HCT116 (cell line): ENCODE measurements around the gene CD248. TPM values are rescaled to one million over a fixed set of nuclear protein-coding genes. Genes with fewer than 3 reads are reported as not detected.
"Not testable (repeated sequence)": the region's sequence is repeated elsewhere in the genome, so short reads cannot be mapped to it uniquely, and the experiment has no call there.

Experiments
- ATAC-seq: fragments of 200-7000 bp; cut with Tn5 transposase; 2 replicates; pipeline ENCODE4 v1.9.1; 2020; ENCODE audit warnings: mild to moderate bottlenecking, moderate library complexity
- BruUV-seq: library from RNA; stranded (reverse); fragments of 400-500 nt; replicated peaks from 2 replicates; lab custom pipeline; 2021; lab: Mats Ljungman, UMichigan
- CTCF ChIA-PET: fragments of 300-600 bp; sonication (Branson Sonifier 250); formaldehyde crosslinking; loops from one replicate; lab custom pipeline; 2021; ENCODE audit warnings: antibody characterized with exemption; lab: Charles Lee
- POLR2A ChIA-PET: fragments of 300-600, 350-600 bp; sonication (Branson Sonifier 250); formaldehyde crosslinking; loops from one replicate; lab custom pipeline; 2021; ENCODE audit warnings: antibody characterized with exemption; lab: Charles Lee
- RAD21 ChIA-PET, 2 experiments: fragments of 300-600 bp; sonication (Branson Sonifier 250); formaldehyde crosslinking; loops; one replicate each; lab custom pipeline; 2023; ENCODE audit warnings: low total read pairs in 2 of 2; ENCODE audit not compliant: uncharacterized antibody in 2 of 2, unreplicated experiment in 2 of 2, low non-redundant PET in 1 of 2; lab: Charles Lee
- DNase-seq: peaks from one replicate; pipeline ENCODE4 v3.0.0-alpha.2; 2010; ENCODE audit warnings: low read depth, low spot score
- H2AFZ ChIP-seq: fragments of 200-600 bp; shearing (Covaris generic), sonication (generic); 2 replicates; pipeline ENCODE4 v1.6.1; 2017; ENCODE audit warnings: low read depth, mixed run types, mixed read lengths, antibody characterized with exemption, low read length; ENCODE audit not compliant: poor library complexity, severe bottlenecking
- H3K27ac ChIP-seq: 2 replicates; pipeline ENCODE4 v1.5.1; 2012; ENCODE audit warnings: low read depth, low read length
- H3K27me3 ChIP-seq: fragments of 200-600 bp; sonication (generic); 2 replicates; pipeline ENCODE4 v1.6.1; 2016; ENCODE audit warnings: mixed run types, low read length, mixed read lengths; ENCODE audit not compliant: insufficient read depth
- H3K36me3 ChIP-seq, 2 experiments: fragments of 200-500 bp in 1 of 2; fragments of 200-600 bp in 1 of 2; sonication (Bioruptor generic) in 1 of 2; sonication (generic) in 1 of 2; 2 replicates each; pipeline versions ENCODE4 v1.5.1 to v1.6.1; 2014 to 2016; ENCODE audit warnings: low read length in 2 of 2, inconsistent platforms in 1 of 2, mixed read lengths in 1 of 2, mixed run types in 1 of 2; ENCODE audit not compliant: insufficient read depth in 2 of 2, control insufficient read depth in 1 of 2
- H3K4me1 ChIP-seq, 2 experiments: fragments of 200-600 bp in 1 of 2; sonication (generic) in 1 of 2; 2 replicates each; pipeline versions ENCODE4 v1.5.1 to v1.6.1; 2012 to 2017; ENCODE audit warnings: low read length in 2 of 2, inconsistent platforms in 1 of 2, mild to moderate bottlenecking in 1 of 2, mixed read lengths in 1 of 2, mixed run types in 1 of 2, moderate library complexity in 1 of 2; ENCODE audit not compliant: insufficient read depth in 2 of 2, control insufficient read depth in 1 of 2
- H3K4me2 ChIP-seq: fragments of 200-600 bp; sonication (generic); 2 replicates; pipeline ENCODE4 v1.6.1; 2017; ENCODE audit warnings: mixed run types, low read length, mixed read lengths
- H3K4me3 ChIP-seq, 2 experiments: fragments of 200-600 bp in 1 of 2; sonication (generic) in 1 of 2; replicated peaks in 1 of 2; 2 replicates each; pipeline ENCODE4 v1.5.1; 2011 to 2016; ENCODE audit warnings: low read length in 2 of 2, control low read depth in 1 of 2, low read depth in 1 of 2, mild to moderate bottlenecking in 1 of 2, mixed read lengths in 1 of 2, mixed run types in 1 of 2
- H3K79me2 ChIP-seq: fragments of 200-600 bp; sonication (generic); 2 replicates; pipeline ENCODE4 v1.6.1; 2017; ENCODE audit warnings: mild to moderate bottlenecking, mixed run types, low read length, moderate library complexity, mixed read lengths; ENCODE audit not compliant: insufficient read depth
- H3K9ac ChIP-seq: fragments of 200-600 bp; sonication (generic); 2 replicates; pipeline ENCODE4 v1.6.1; 2016; ENCODE audit warnings: low read length, mixed read lengths
- H3K9me2 ChIP-seq: fragments of 200-600 bp; sonication (generic), shearing (Covaris generic); 2 replicates; pipeline ENCODE4 v1.6.1; 2017; ENCODE audit warnings: mixed run types, mild to moderate bottlenecking, moderate library complexity; ENCODE audit not compliant: insufficient read depth
- H3K9me3 ChIP-seq, 2 experiments: fragments of 200-500 bp in 1 of 2; fragments of 200-600 bp in 1 of 2; sonication (Bioruptor generic) in 1 of 2; sonication (generic) in 1 of 2; 2 replicates each; pipeline ENCODE4 v1.6.1; 2014 to 2017; ENCODE audit warnings: low read length in 2 of 2, mixed read lengths in 2 of 2, inconsistent platforms in 1 of 2, low read depth in 1 of 2, mild to moderate bottlenecking in 1 of 2, mixed run types in 1 of 2, moderate library complexity in 1 of 2; ENCODE audit not compliant: control insufficient read depth in 1 of 2, insufficient read depth in 1 of 2
- H4K20me1 ChIP-seq: fragments of 200-600 bp; sonication (generic), shearing (Covaris generic); 2 replicates; pipeline ENCODE4 v1.6.1; 2017; ENCODE audit warnings: mixed run types, mild to moderate bottlenecking, moderate library complexity; ENCODE audit not compliant: insufficient read depth
- ELF1 ChIP-seq: IDR thresholded peaks from 2 replicates; pipeline ENCODE4 v1.6.1; 2012; ENCODE audit warnings: low read depth, borderline replicate concordance
- EZH2phosphoT487 ChIP-seq: fragments of 200-600 bp; IDR thresholded peaks from 2 replicates; pipeline ENCODE4 v1.6.1; 2018; ENCODE audit warnings: antibody characterized with exemption, borderline replicate concordance
- JUND ChIP-seq: IDR thresholded peaks from 2 replicates; pipeline ENCODE4 v1.6.1; 2012
- POLR2A ChIP-seq: IDR thresholded peaks from 2 replicates; pipeline ENCODE4 v1.7.0; 2011; ENCODE audit warnings: borderline replicate concordance; ENCODE audit not compliant: insufficient read depth, insufficient read length; ENCODE audit errors: extremely low read depth
- SIN3A ChIP-seq: IDR thresholded peaks from 2 replicates; pipeline ENCODE4 v1.6.1; 2012; ENCODE audit warnings: low read depth
- SP1 ChIP-seq: IDR thresholded peaks from 2 replicates; pipeline ENCODE4 v1.6.1; 2012; ENCODE audit warnings: low read depth
- TCF7L2 ChIP-seq: IDR thresholded peaks from 2 replicates; pipeline ENCODE4 v1.7.0; 2011; ENCODE audit warnings: borderline replicate concordance, inconsistent platforms; ENCODE audit not compliant: insufficient read depth, insufficient read length; ENCODE audit errors: extremely low read depth
- YY1 ChIP-seq: IDR thresholded peaks from 2 replicates; pipeline ENCODE4 v1.6.1; 2011; ENCODE audit warnings: low read length, low read depth, moderate library complexity, mild to moderate bottlenecking; ENCODE audit not compliant: insufficient replicate concordance; ENCODE audit errors: extremely low read depth
- ZFX ChIP-seq: fragments of 450-650 bp; IDR thresholded peaks from 2 replicates; pipeline ENCODE4 v1.6.1; 2017
- intact Hi-C: fragments of 100-400 bp; cut with micrococcal nuclease; formaldehyde crosslinking; loops from 2 replicates; pipeline ENCODE4 v1.10.0; 2022
- total RNA-seq: library from RNA; stranded (reverse); gene quantifications from one replicate; pipeline ENCODE4 v1.2.1, GENCODE V29; 2021; ENCODE audit not compliant: unreplicated experiment
- TF ChIP-seq, protein P1 (sequence below): IDR thresholded peaks from 2 replicates; pipeline ENCODE4 v1.6.1; 2012
- TF ChIP-seq, protein P2 (sequence below), 3 experiments: fragments of 200-600 bp in 1 of 3; sonication (generic) in 1 of 3; IDR thresholded peaks in 2 of 3; conservative IDR thresholded peaks in 1 of 3; 2 replicates each; pipeline ENCODE4 v1.5.1; 2012 to 2017; ENCODE audit warnings: low read depth in 2 of 3, low read length in 2 of 3, antibody characterized with exemption in 1 of 3, borderline replicate concordance in 1 of 3, control low read depth in 1 of 3, mild to moderate bottlenecking in 1 of 3, mixed read lengths in 1 of 3, mixed run types in 1 of 3, moderate library complexity in 1 of 3; ENCODE audit not compliant: insufficient read depth in 1 of 3
- TF ChIP-seq, protein P3 (sequence below): IDR thresholded peaks from 2 replicates; pipeline ENCODE4 v1.6.1; 2012

Gene CD248
- total RNA-seq, 1 experiment from 2014 or later = 0.32 TPM

- RAD21 ChIA-PET = interaction anchor here (1.8 to 2.9 kb wide), 3 partner anchors 25 to 75 kb away, joined by 6 to 17 read pairs (median 12); partner anchors contain the start of gene RIN1 (in 2 of the 2)
- intact Hi-C loops = loop anchor here (1.0 to 5.0 kb wide), 3 partner anchors 61 to 119 kb away; partner anchors contain the start of gene SLC29A2
Measured at GRCh38 chr11:66310803-66311440, 5.9 kb downstream of the CD248 start.

GRCh38 chr11:66310324-66310723 lies 6.5 kb downstream of the CD248 start:
- H4K20me1 ChIP-seq = no peaks in the 10 kb centered on the region
- TF ChIP-seq YY1 (no peak), EZH2phosphoT487 (no peak), JUND (no peak), SP1 (no peak), TCF7L2 (no peak), SIN3A (no peak), ELF1 (no peak), ZFX (no peak), POLR2A (no peak)
- TF ChIP-seq, protein P1, sequence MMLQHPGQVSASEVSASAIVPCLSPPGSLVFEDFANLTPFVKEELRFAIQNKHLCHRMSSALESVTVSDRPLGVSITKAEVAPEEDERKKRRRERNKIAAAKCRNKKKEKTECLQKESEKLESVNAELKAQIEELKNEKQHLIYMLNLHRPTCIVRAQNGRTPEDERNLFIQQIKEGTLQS = no peak
- TF ChIP-seq, protein P2, sequence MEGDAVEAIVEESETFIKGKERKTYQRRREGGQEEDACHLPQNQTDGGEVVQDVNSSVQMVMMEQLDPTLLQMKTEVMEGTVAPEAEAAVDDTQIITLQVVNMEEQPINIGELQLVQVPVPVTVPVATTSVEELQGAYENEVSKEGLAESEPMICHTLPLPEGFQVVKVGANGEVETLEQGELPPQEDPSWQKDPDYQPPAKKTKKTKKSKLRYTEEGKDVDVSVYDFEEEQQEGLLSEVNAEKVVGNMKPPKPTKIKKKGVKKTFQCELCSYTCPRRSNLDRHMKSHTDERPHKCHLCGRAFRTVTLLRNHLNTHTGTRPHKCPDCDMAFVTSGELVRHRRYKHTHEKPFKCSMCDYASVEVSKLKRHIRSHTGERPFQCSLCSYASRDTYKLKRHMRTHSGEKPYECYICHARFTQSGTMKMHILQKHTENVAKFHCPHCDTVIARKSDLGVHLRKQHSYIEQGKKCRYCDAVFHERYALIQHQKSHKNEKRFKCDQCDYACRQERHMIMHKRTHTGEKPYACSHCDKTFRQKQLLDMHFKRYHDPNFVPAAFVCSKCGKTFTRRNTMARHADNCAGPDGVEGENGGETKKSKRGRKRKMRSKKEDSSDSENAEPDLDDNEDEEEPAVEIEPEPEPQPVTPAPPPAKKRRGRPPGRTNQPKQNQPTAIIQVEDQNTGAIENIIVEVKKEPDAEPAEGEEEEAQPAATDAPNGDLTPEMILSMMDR (IDR thresholded peaks at IDR 0.05 in 2 of 3, conservative IDR thresholded peaks at IDR 0.05 in 1 of 3; ENCODE audit: borderline replicate concordance in 1 of 3, insufficient read depth in 1 of 3, low read depth in 2 of 3, low read length in 2 of 3) = no peak
- TF ChIP-seq, protein P3, sequence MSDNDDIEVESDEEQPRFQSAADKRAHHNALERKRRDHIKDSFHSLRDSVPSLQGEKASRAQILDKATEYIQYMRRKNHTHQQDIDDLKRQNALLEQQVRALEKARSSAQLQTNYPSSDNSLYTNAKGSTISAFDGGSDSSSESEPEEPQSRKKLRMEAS = no peak
- no TSS peak for BruUV-seq
- no peaks in the 10 kb centered on the region for H3K79me2 ChIP-seq
- no peak overlapping the region for H3K9ac ChIP-seq
- H3K9me3 ChIP-seq = no peaks in the 10 kb centered on the region
- H3K27ac ChIP-seq = no peak overlapping the region
- CTCF ChIA-PET = interaction anchor here (2.6 to 3.4 kb wide), 2 partner anchors 22 to 76 kb away, joined by 25 to 121 read pairs; partner anchors contain the start of gene YIF1A
- intact Hi-C loops = loop anchor here (5.0 kb wide), 2 partner anchors 62 to 77 kb away; partner anchors contain the start of gene SLC29A2
- no peak overlapping the region for H3K4me3 ChIP-seq
- ATAC-seq = no peak
- H3K27me3 ChIP-seq = no peaks in the 10 kb centered on the region
- no peak overlapping the region for H3K4me2 ChIP-seq
- H3K36me3 ChIP-seq = no peaks in the 10 kb centered on the region
- POLR2A ChIA-PET = no interaction called here
- RAD21 ChIA-PET = interaction anchor here in 1 of 2 experiments (2.9 kb wide), 1 partner anchor 25 kb away, joined by 12 read pairs; the partner anchor contains the start of gene RIN1
- no peaks in the 10 kb centered on the region for H3K9me2 ChIP-seq
- no peak overlapping the region for H2AFZ ChIP-seq
- no peak for DNase-seq
- H3K4me1 ChIP-seq = peaks cover 16 to 37% of the 10 kb centered on the region in 2 experiments

More at GRCh38 chr11:66310803-66311440, 5.9 kb downstream of the CD248 start:
- ATAC-seq, H3K9me2 ChIP-seq, H3K36me3 ChIP-seq, H3K4me3 ChIP-seq, BruUV-seq, H3K9ac ChIP-seq, H3K4me2 ChIP-seq, H4K20me1 ChIP-seq, H3K79me2 ChIP-seq, H3K9me3 ChIP-seq, DNase-seq, H3K27ac ChIP-seq, H3K27me3 ChIP-seq: not testable (repeated sequence)
- Histone ChIP-seq H2AFZ (peak overlapping the region; percentile 16), H3K4me1 (peaks cover 16 to 37% of the 10 kb centered on the region in 2 experiments)
- ChIA-PET POLR2A (interaction anchor here (0.5 to 3.0 kb wide), 7 partner anchors 9 to 401 kb away, joined by 3 to 18 read pairs (median 7); partner anchors contain the start of genes RBM4B, RIN1 and YIF1A), CTCF (interaction anchor here (0.6 to 3.4 kb wide), 19 partner anchors 9 to 367 kb away, joined by 3 to 121 read pairs (median 10); partner anchors contain the start of genes MRPL11, RBM4B, RIN1 and TMEM151A)
